NCI-H226 (cell line): Measurements from ENCODE around the gene CCNQ.

Source experiments
- DNase-seq: peaks from one replicate; pipeline ENCODE4 v3.0.0-alpha.2; 2015

Gene CCNQ

DNA sequence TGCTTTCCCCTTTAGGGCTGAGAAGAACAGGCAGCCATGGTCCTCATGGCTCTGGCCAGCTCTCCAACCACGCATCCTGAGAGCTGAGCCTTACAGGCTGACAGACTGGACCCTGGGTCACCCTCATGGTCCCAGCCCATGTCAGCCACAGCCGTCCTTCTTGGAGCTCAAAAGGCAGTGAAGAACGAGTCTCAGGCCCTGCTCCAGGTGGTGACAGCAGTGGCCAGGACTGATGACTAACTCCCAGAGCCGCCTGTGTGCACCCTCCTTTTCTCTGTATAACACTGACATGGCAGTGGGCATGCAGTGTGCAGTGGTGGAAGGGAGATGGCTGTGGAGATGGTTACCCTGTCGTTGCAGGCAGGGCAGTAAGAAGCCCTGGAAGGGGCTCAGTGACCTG, 37.8 kb upstream of the CCNQ start:
- no peak for DNase-seq

DNA sequence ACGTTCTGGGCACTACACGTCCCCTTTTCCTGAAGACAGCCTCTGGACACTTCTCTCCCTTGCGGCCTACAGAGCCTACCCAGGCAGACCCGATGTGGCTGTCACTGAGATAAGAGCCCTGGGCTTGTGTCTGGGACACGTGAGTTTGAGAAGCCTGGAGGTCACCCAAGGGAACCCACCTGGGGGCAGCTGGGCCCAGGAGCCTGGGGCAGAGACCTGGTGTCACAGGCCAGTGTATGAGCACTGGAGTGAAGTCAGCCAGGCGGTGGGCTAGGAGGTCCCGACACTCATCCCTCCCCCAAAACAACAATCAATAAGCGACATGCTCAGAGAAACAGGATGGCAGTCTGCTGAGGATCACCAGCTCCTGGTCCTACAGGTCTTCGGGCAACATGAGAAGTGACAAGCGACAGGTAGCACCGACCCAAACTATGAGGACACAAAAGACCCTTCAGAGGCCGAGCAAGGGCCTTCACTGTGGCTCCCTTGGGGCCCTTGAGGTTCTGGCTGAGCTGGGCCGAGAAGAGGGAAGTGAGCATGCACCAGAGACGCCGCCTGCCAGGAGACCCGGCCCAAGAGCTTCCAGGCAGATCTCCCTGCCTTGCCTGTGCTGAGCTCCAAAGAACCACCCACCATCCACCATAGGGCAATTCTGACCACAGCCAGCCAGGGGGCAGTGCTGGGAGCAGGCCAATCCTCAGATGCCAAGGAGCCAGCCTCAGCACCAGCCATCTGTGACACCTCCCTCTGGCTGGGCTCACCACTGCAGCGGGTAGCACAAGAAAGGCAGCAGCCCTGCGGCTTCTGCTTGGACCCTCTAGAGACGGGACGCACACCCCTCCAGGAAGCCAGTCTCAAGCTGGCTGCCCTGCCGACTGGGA, 37.1 kb upstream of the CCNQ start:
- peak; percentile 7 for DNase-seq

GRCh38 chrX:153635388-153635787, 36.4 kb upstream of the CCNQ start:
- DNase-seq = no peak

DNA sequence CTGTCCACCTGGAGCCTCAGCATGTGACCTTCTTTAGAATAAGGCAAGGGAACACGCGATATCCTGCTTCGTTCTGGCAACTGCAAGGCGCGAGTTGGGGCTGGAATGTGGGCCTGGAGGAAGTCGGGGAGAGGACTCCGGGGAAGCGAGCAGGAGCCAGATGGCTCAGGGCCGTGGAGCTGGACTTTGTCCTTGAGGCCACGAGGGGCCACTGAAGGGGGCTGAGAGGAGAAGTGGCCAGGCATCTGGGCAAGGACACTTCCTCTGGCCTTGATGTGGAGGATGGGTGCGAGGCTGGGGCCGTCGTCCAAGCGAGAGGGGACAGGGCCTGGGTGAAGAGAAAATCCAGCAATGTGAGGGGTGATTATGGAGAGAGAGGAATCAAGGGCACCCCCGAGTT, 35.9 kb upstream of the CCNQ start:
- DNase-seq = no peak

DNA sequence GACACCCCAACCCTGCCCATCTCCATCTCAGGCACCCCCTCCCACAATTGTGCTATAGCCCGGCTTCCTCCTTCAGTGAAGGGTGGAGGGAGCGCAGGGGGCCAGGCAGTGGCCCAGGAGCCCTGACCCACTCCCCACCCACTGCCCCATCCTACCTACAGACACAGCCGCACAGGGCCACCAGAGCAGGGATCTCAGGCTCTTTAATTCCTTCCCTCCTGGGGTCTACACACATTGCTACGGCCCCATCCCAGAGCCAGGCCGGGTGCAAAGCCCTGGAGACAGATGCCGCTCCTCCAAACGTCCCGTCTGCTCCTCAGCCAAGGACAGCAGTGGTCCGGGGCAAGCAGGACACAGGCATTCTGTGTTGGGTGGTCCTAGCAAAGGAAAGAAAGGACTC, 35.3 kb upstream of the CCNQ start:
- DNase-seq = no peak

GRCh38 chrX:153633607-153634180, 34.8 kb upstream of the CCNQ start:
- DNase-seq = no peak

DNA sequence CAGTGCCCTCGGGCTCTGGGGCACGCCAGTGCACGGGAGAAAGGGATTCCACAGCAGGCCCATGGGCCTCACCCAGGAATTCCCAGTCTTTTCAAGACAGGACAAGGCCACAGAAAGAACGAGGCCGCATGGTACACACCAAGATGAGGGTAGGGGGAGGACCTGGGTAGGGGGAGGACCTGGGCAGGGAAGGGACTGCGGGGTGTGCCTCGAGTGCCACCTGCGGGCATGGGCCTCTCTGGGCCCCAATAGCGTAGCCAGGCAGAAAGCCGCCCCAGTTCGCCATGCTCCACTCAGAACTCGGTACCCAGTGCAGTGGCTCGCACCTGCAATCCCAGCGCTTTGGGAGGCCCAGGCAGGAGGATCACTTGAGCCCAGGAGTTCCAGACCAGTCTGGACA, 34.1 kb upstream of the CCNQ start:
- DNase-seq = no peak

- no peak for DNase-seq
Observed at GRCh38 chrX:153632595-153632946, 33.6 kb upstream of the CCNQ start.

DNA sequence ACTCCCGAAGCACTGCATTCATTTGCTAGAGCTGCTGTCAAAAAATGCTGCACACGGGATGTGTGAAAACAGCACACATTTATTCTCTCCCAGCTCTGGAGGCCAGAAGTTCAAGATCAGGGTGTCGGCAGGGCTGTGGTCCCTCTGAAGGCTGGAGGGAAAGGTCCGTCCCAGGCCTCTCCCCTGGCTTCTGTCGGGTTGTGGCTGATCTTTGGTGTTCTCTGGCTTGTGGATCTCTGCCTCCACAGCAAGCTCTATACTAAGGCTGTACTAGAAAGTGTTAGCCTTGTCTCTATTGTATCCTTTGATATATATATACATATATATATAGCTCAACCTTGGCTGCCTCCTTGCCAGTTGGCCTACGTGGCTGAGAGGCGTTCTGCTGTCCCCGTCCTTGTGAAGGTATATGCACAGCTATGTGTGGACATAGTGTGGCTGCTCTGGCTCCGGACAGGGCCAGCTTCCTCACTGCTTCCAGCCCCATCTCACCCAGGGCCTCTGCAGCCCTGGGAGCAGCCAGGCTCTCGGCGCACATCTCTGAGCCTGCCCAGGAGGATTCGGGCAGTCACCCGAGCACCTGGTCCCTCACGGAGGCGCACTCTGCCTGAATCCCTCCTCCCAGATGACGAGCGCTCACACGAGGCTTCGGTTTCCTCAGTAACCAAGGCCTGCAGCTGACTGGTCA, 33.1 kb upstream of the CCNQ start:
- DNase-seq = no peak

DNA sequence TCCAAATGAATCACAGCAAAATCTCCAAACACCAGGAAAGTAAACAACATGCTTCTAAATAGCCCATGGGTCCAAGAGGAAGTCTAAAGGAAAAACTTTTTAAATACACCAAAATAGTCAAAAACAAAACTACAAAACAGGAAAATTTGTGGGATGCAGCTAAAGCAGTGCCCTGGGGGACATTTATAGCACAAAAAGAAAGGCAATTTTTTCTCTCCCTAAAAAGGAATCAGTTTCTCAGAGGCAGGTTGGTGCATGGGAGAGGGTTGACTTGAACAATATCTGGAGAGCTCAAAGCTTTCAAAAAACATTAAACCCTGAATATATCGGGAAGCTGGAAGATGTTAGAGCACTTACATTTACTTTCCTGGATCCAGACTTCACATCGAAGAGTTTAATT, 32.4 kb upstream of the CCNQ start:
- no peak for DNase-seq

DNA sequence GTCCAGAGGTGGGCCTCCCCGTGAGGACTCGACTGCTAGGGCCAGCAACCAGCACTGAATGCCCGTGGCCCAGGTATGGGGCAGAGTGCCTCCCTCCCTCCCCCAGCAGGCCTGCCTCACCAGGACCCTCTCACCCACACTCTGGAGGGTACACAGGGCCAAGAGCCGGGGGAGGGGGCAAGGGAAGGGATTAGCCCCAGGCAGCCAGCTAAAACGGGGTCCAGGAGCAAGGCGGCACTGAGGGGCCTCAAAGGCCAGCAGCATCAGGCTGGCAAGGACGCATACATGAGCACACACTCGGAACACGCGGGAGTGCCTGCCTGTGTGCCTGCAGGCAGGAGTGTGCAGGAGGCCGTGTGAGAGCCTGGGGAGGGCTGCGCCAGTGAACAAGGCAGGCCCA, 29.7 kb upstream of the CCNQ start:
- DNase-seq = no peak

- no peak for DNase-seq
Observed at GRCh38 chrX:153628129-153628528, 29.2 kb upstream of the CCNQ start.

DNA sequence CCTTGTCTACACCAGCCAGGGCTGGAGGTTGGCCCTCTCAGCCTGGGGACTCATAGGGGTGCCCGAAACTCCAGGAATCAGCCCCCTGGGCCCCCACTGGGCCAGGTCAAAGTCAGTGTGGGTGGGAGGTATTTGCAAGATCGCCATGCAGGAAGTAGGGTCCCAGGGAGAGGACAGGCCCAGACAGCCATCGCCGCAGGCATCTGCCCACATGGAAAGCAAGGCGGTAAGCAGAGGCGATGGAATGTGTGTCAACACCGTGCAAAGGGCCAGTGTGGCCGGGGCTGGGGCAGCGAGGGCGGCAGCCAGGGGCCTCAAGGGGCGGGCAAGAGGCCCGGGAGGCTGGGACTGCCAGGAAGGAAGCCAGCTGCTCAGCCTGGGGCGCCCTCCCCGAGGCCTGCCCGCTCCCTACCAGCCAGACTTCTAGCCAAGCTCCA, 28.8 kb upstream of the CCNQ start:
- DNase-seq = no peak

- no peak for DNase-seq
Observed at GRCh38 chrX:153626863-153627674, 28.1 kb upstream of the CCNQ start.

DNA sequence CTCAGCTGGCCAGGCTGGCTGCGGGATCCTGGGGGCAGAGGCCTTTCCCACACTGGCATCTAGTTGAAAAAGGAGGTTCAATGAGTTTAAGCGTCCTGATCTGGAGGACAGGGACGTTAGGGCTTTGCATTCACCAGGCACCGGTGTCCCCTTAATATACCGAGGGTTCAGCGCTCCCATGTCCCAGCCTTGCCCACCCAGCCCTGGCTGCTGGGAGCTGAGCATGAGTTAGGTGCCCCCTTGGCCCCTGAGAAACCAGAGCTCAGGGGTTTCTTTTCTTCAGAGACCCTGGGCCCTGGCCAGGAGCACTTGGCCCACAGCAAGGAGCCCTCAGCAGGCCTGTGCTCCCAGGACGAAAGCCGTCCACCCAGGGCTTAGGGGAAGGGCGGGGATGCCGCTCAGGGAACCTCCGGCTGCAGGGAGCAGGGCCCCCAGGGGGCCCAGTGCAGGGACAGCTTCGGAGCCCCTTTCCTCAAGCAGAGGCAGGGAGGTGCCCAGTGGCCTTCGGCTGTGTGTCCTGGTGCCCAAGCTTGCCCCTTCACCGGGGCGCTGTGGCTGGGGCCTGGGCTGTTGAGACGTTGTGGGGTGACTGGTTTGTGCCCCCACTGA, 27.2 kb upstream of the CCNQ start:
- DNase-seq = no peak

DNA sequence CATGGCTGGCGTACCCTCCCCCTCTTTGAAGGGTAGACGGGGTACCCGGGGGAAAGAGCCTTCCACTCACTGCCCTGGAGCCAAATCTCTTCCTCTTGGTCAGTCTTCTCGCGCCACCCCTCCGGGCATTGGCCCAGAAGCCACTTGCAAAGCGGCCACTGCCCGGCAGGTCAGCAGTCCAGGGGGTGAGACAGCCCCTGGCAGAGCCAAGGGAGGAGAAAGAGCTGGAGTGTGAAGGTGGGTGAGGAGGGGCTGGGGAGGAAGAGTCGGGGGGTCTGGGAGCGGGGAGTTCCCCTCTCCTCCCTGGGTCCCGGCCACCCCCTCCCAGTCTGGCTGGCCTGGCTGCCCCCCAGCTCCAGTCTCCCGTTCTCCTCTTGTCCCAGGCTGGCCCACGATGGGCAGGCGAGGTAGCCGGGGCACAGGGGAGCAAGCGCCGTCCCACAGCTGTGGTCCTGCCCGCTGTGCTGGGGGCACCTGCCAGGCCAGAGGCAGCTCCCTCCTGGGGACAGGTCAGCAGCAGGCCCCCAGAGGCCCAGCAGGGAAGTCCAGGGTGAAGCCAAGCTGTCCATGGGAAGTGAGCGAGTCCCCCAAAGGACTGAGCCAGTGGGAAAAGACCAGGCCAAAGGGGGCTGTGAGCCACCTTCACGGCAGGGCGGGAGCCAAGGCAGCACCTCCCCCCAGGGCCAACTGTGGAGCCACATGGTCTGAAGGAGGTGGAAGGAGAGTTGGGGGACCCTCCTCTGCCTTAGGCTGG, 26.5 kb upstream of the CCNQ start:
- no peak for DNase-seq

DNA sequence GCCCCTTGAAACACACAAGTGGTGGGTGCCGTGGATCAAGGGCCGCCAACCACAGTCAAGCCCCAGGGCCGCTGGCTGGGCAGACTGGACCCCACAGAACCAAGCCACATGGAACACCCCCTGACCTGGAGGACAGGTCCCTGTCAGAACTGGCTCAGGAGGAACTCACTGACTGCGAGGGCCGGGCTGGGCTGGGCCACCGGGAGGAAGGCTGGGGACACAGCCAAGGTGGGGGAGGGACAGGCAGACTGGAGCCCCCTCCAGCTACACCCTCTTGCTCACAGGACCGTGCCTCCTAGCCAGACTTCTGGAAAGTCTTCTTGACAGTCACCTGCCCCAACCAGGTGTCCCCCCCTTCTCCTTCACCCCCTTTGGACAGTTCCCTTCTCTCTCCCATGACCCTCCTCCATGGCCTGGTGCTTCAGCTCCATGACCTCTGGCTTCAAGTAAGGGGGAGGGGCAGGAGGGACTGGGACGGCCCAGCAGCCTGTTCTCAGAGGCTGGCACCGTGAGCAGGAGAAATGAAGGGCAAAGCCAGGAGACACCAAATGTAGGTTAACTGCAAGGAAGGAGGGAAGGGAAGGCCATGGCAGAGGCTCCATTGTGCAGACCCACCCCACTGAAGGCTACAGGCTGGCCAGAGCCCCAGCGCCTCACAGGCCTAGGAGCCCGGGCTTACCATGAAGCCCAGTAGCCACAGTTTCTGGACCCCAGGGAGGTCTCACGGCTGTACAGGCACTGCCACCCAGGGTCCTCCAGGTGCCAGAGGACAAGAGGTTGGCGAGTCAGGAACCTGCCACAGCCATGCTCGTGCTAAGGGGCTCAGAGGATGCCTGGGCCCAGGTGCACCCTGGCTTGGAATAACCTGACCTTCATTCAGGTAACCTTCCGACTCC, 25.5 kb upstream of the CCNQ start:
- DNase-seq = no peak

- DNase-seq = no peak
Observed at GRCh38 chrX:153623310-153624029, 24.5 kb upstream of the CCNQ start.

DNA sequence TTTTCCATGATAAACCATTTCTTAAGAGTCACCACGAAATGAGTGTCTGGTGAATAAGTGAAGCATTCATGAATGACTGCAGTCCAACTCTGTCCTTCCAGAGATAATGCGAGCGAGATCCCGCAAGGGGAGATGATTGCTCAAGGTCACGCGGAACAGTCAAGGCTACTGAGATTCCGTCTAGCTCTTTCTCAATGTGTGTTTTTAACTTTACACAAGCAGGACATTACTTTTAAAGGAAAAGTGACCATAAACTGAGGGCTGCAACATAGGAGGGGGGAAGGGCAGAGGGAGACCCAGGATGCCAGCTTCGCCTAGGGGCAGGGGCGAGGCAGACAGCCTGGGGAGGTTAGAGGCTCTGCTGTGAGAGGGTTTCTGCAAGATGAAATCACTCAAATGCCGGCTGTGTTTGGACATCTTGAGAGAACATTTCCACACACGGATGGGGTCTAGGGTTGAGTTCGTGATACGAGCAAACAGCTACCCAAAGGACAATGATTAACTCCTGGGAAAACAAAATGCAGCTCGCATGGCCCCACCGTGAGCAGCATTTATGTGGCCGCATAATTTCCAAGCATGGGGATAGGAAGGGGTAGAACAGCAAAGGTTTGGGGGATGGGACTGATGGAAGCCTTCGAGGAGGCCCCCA, 23.8 kb upstream of the CCNQ start:
- no peak for DNase-seq
